ENCODE data around the gene PTAFR. TPM values are rescaled to one million over a fixed set of nuclear protein-coding genes. Genes with fewer than 3 reads are reported as not detected.

The PTAFR gene
- total RNA-seq, 1 experiment from 2014 or later: 1.3 TPM

DNA sequence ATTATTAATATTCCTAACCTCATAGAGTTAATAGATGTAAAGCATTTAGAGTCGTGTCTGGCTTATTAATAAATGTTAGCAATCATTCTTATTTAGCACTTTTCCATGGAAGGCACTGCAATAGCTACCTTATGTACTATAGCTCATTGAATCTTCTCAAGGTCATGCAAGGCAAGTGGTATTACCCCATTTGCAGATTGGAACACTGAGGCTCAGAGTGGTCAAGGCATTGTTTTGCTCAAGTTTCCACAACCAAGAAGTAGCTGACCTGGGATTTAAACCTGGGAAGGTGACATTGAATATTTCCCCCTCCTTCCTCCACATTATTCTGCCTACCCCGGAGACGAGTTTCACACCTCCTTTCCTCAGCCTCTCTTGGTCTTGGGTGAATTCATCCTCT, 50.3 kb downstream of the PTAFR start:
- ChIA-PET POLR2A (no interaction called here), CTCF (no interaction called here), RAD21 (ENCODE audit: low non-redundant PET in 1 of 2, low total read pairs in 2 of 2, uncharacterized antibody in 2 of 2, unreplicated experiment in 2 of 2) (no interaction called here)
- no peak for ATAC-seq
- Histone ChIP-seq H3K27ac (ENCODE audit: low read depth, low read length) (no peak overlapping the region), H3K36me3 (ENCODE audit: control insufficient read depth in 1 of 2, insufficient read depth in 2 of 2, low read length in 2 of 2) (no peaks in the 10 kb centered on the region), H2AFZ (ENCODE audit: low read depth, low read length, poor library complexity, severe bottlenecking) (peak overlapping the region; percentile 5), H3K4me1 (ENCODE audit: control insufficient read depth in 1 of 2, insufficient read depth in 2 of 2, low read length in 2 of 2) (peaks cover 7 to 34% of the 10 kb centered on the region in 2 experiments), H3K4me2 (ENCODE audit: low read length) (no peak overlapping the region), H4K20me1 (ENCODE audit: insufficient read depth) (no peaks in the 10 kb centered on the region), H3K9ac (ENCODE audit: low read length) (no peak overlapping the region), H3K9me2 (ENCODE audit: insufficient read depth) (no peaks in the 10 kb centered on the region), H3K27me3 (ENCODE audit: insufficient read depth, low read length) (no peaks in the 10 kb centered on the region), H3K4me3 (replicated peaks in 1 of 2; ENCODE audit: low read depth in 1 of 2, low read length in 2 of 2) (no peak overlapping the region), H3K9me3 (ENCODE audit: control insufficient read depth in 1 of 2, insufficient read depth in 1 of 2, low read depth in 1 of 2, low read length in 2 of 2) (no peaks in the 10 kb centered on the region), H3K79me2 (ENCODE audit: insufficient read depth, low read length) (no peaks in the 10 kb centered on the region)
- DNase-seq (ENCODE audit: low read depth, low spot score): no peak
- no TSS peak for BruUV-seq (replicated peaks)
- intact Hi-C loops (cut with micrococcal nuclease): no loop called here
- TF ChIP-seq EZH2phosphoT487 (IDR thresholded peaks at IDR 0.05; ENCODE audit: borderline replicate concordance) (no peak), ELF1 (IDR thresholded peaks at IDR 0.05; ENCODE audit: borderline replicate concordance, low read depth) (no peak), TCF7L2 (IDR thresholded peaks at IDR 0.05; ENCODE audit: borderline replicate concordance, extremely low read depth, insufficient read depth, insufficient read length) (no peak), SP1 (IDR thresholded peaks at IDR 0.05; ENCODE audit: low read depth) (no peak), POLR2A (IDR thresholded peaks at IDR 0.05; ENCODE audit: borderline replicate concordance, extremely low read depth, insufficient read depth, insufficient read length) (no peak), MAX (IDR thresholded peaks at IDR 0.05) (no peak), CEBPB (IDR thresholded peaks at IDR 0.05; ENCODE audit: low read depth) (no peak), POLR2AphosphoS5 (IDR thresholded peaks at IDR 0.05; ENCODE audit: low read depth, low read length) (no peak), EZH2 (IDR thresholded peaks at IDR 0.05) (no peak), SRF (IDR thresholded peaks at IDR 0.05; ENCODE audit: low read depth) (no peak), FOSL1 (IDR thresholded peaks at IDR 0.05; ENCODE audit: low read depth) (no peak), CTCF (IDR thresholded peaks at IDR 0.05 in 2 of 3, conservative IDR thresholded peaks at IDR 0.05 in 1 of 3; ENCODE audit: borderline replicate concordance in 1 of 3, insufficient read depth in 1 of 3, low read depth in 2 of 3, low read length in 2 of 3) (no peak), ZFX (IDR thresholded peaks at IDR 0.05) (no peak), SIN3A (IDR thresholded peaks at IDR 0.05; ENCODE audit: low read depth) (no peak), YY1 (IDR thresholded peaks at IDR 0.05; ENCODE audit: extremely low read depth, insufficient replicate concordance, low read depth, low read length) (no peak), CBX3 (IDR thresholded peaks at IDR 0.05; ENCODE audit: low read depth) (no peak)
- TF ChIP-seq, protein P1, sequence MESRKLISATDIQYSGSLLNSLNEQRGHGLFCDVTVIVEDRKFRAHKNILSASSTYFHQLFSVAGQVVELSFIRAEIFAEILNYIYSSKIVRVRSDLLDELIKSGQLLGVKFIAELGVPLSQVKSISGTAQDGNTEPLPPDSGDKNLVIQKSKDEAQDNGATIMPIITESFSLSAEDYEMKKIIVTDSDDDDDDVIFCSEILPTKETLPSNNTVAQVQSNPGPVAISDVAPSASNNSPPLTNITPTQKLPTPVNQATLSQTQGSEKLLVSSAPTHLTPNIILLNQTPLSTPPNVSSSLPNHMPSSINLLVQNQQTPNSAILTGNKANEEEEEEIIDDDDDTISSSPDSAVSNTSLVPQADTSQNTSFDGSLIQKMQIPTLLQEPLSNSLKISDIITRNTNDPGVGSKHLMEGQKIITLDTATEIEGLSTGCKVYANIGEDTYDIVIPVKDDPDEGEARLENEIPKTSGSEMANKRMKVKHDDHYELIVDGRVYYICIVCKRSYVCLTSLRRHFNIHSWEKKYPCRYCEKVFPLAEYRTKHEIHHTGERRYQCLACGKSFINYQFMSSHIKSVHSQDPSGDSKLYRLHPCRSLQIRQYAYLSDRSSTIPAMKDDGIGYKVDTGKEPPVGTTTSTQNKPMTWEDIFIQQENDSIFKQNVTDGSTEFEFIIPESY (IDR thresholded peaks at IDR 0.05; ENCODE audit: extremely low read depth, insufficient replicate concordance, low read length): no peak

Data from HCT116 (cell line).